Endodermal cell (in vitro differentiated cells): ENCODE results near the gene LTBP4. TPM values are rescaled to one million over a fixed set of nuclear protein-coding genes. Genes with fewer than 3 reads are reported as not detected.
A peak's percentile ranks its signal among the peaks of the same experiment; 100 is the strongest.

ENCODE experiments used
- DNase-seq: peaks from one replicate; pipeline ENCODE4 v3.0.0-alpha.2; 2017
- H3K27ac ChIP-seq: 2 replicates; pipeline ENCODE4 v1.5.1; 2013; ENCODE audit warnings: mild to moderate bottlenecking, low read depth, low read length, moderate library complexity
- H3K27me3 ChIP-seq: 2 replicates; pipeline ENCODE4 v1.6.1; 2013; ENCODE audit warnings: mild to moderate bottlenecking, low read length, moderate library complexity; ENCODE audit not compliant: insufficient read depth, control insufficient read depth, poor library complexity, severe bottlenecking
- H3K36me3 ChIP-seq: 2 replicates; pipeline ENCODE4 v1.7.0; 2013; ENCODE audit warnings: mild to moderate bottlenecking, low read length, moderate library complexity; ENCODE audit not compliant: control insufficient read depth, insufficient read depth
- H3K4me1 ChIP-seq: one replicate; pipeline ENCODE4 v1.7.0; 2013; ENCODE audit warnings: low read length; ENCODE audit not compliant: control insufficient read depth, insufficient read depth
- H3K4me3 ChIP-seq: 2 replicates; pipeline ENCODE4 v1.5.1; 2013; ENCODE audit warnings: mild to moderate bottlenecking, low read length, moderate library complexity
- H3K9ac ChIP-seq: 2 replicates; pipeline ENCODE4 v1.6.1; 2013; ENCODE audit warnings: mild to moderate bottlenecking, low read length, moderate library complexity; ENCODE audit not compliant: poor library complexity, severe bottlenecking; ENCODE audit errors: extremely low read depth
- H3K9me3 ChIP-seq: 2 replicates; pipeline ENCODE4 v1.6.1; 2013; ENCODE audit warnings: mild to moderate bottlenecking, low read length, moderate library complexity; ENCODE audit not compliant: control insufficient read depth
- H3K27ac Mint-ChIP-seq: 2 replicates; pipeline ENCODE4 v1.8.0; 2020; ENCODE audit warnings: mixed read lengths
- H3K27me3 Mint-ChIP-seq: 2 replicates; pipeline ENCODE4 v1.8.0; 2021; ENCODE audit warnings: mild to moderate bottlenecking, mixed read lengths; ENCODE audit not compliant: insufficient read depth
- H3K36me3 Mint-ChIP-seq: 2 replicates; pipeline ENCODE4 v1.8.0; 2020; ENCODE audit warnings: low read depth, mixed read lengths
- H3K4me1 Mint-ChIP-seq: 2 replicates; pipeline ENCODE4 v1.8.0; 2020; ENCODE audit warnings: mixed read lengths
- H3K4me3 Mint-ChIP-seq: 2 replicates; pipeline ENCODE4 v1.8.0; 2020; ENCODE audit warnings: mild to moderate bottlenecking, moderate library complexity, mixed read lengths
- H3K9me3 Mint-ChIP-seq: 2 replicates; pipeline ENCODE4 v1.8.0; 2020; ENCODE audit warnings: mild to moderate bottlenecking, mixed read lengths
- WGBS, 2 experiments: methylation state at CpG; one replicate each; pipeline versions ENCODE4 v1.1.5 to v1.1.7; 2013; ENCODE audit warnings: missing lambda C conversion rate in 2 of 2, mixed read lengths in 1 of 2; ENCODE audit not compliant: insufficient coverage in 1 of 2, insufficient read length in 1 of 2; 5-methylcytosine and 5-hydroxymethylcytosine counted together
- total RNA-seq, 2 donors: library from RNA; stranded (reverse); fragmentation: NEBNext Ultra II Directional in 1 of 2; extraction: Animal tissue kit (Norgen Biotek cat#: 25700) in 1 of 2; gene quantifications; 2 replicates in 1 of 2; 3 replicates in 1 of 2; pipeline ENCODE4 v1.2.1, GENCODE V29; 2021
- TF ChIP-seq, protein P1 (sequence below): fragments of 200-600 bp; sonication (generic); conservative IDR thresholded peaks from 2 replicates; pipeline ENCODE4 v1.5.0; 2021; ENCODE audit warnings: antibody characterized with exemption, mild to moderate bottlenecking

Gene LTBP4
- total RNA-seq, 2 donors from 2014 or later: 104 to 133 TPM

DNA sequence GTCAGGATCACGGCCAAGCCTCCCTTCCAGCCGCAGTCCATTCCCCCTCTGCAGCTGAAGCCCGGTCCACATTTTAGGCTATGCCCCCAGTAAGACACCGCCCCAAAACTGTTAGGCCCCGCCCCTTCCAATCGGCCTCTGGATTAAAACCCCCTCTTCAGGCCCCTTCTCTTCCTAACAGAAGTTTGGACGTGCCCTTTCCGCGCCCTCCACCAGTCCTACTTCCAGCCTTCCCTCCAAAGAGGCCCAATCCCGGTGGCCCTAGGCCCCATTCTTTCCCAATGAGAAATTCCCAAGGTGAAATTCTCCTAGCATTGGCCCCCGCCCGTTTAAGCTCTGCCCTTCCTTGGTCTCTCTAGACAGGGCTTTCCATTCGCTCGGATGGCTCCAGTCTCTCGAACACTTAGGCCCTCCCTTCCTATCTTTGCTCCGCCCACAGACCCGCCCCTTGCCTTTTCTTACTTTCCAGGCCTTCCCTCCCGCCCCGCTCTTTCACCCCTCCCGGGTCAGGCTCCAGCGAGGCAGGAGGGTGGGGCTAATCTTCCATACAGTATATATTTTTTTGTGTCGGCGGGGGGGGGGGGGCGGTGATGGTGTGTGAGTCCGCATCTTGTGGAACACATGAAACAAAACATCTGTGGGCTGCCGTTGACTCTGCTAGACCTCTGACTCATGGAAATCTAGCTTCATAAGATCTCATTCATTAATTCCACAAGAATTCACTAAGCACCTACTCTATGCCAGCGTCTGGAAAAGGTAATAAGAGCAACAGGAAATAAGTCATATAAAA lies 13.6 kb downstream of the LTBP4 start:
- H3K36me3 Mint-ChIP-seq: peaks cover 22% of the 10 kb centered on the region

DNA sequence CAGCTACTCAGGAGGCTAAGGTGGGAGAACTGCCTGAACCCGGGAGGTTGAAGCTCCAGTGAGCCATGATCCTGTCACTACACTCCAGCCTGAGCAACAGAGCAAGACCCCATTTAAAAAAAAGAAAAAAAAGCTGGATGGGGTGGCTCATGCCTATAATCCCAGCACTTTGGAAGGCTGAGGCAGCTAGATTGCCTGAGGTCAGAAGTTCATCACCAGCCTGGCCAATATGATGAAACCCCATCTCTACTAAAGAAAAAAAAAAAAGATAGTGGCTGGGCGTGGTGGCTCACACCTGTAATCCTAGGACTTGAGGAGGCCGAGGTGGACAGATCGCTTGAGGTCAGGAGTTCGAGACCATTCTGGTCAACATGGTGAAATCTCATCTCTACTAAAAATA lies 15.0 kb downstream of the LTBP4 start:
- no peak overlapping the region for H3K4me3 Mint-ChIP-seq
- no peaks in the 10 kb centered on the region for H3K9me3 Mint-ChIP-seq
- Histone ChIP-seq H3K9ac (no peak overlapping the region), H3K4me3 (no peak overlapping the region), H3K36me3 (peaks cover 32% of the 10 kb centered on the region), H3K27ac (no peak overlapping the region), H3K9me3 (no peaks in the 10 kb centered on the region), H3K27me3 (peaks cover under 1% of the 10 kb centered on the region), H3K4me1 (no peaks in the 10 kb centered on the region)
- DNase-seq: no peak
- TF ChIP-seq, protein P1, sequence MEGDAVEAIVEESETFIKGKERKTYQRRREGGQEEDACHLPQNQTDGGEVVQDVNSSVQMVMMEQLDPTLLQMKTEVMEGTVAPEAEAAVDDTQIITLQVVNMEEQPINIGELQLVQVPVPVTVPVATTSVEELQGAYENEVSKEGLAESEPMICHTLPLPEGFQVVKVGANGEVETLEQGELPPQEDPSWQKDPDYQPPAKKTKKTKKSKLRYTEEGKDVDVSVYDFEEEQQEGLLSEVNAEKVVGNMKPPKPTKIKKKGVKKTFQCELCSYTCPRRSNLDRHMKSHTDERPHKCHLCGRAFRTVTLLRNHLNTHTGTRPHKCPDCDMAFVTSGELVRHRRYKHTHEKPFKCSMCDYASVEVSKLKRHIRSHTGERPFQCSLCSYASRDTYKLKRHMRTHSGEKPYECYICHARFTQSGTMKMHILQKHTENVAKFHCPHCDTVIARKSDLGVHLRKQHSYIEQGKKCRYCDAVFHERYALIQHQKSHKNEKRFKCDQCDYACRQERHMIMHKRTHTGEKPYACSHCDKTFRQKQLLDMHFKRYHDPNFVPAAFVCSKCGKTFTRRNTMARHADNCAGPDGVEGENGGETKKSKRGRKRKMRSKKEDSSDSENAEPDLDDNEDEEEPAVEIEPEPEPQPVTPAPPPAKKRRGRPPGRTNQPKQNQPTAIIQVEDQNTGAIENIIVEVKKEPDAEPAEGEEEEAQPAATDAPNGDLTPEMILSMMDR: no peak
- peaks cover 6% of the 10 kb centered on the region for H3K4me1 Mint-ChIP-seq
- WGBS, 2 experiments: 67 to 68% methylated on average over 3 to 5 of the region's 5 CpGs
- H3K36me3 Mint-ChIP-seq: peaks cover 29% of the 10 kb centered on the region
- peaks cover 19% of the 10 kb centered on the region for H3K27me3 Mint-ChIP-seq
- no peak overlapping the region for H3K27ac Mint-ChIP-seq

More for the DNA sequence above, 13.6 kb downstream of the LTBP4 start:
- TF ChIP-seq, protein P1: no peak
- Histone ChIP-seq H3K4me1 (no peaks in the 10 kb centered on the region), H3K9ac (peak overlapping the region; percentile 76), H3K9me3 (no peaks in the 10 kb centered on the region), H3K27me3 (peaks cover 11% of the 10 kb centered on the region), H3K36me3 (peaks cover 26% of the 10 kb centered on the region), H3K27ac (peak overlapping the region; percentile 68), H3K4me3 (peak overlapping the region; percentile 95)
- Mint-ChIP-seq H3K9me3 (no peaks in the 10 kb centered on the region), H3K27me3 (peaks cover 32% of the 10 kb centered on the region), H3K27ac (peak overlapping the region; percentile 96), H3K4me1 (peaks cover 7% of the 10 kb centered on the region), H3K4me3 (peak overlapping the region; percentile 86)
- peak; percentile 96 for DNase-seq
- 10 to 23% methylated on average over 14 to 18 of the region's 27 CpGs for WGBS, 2 experiments

DNA sequence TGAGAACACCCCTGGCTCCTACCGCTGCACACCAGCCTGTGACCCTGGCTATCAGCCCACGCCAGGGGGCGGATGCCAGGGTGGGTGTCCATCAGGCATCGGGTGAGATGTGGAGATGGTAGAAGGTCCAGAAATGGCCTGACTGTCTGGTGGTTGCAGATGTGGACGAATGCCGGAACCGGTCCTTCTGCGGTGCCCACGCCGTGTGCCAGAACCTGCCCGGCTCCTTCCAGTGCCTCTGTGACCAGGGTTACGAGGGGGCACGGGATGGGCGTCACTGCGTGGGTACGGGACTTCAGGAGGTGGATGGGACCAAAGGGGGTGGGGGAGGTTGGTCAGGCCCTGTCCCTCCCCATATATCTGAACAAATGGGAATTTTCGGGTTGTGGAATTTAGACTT lies 15.8 kb downstream of the LTBP4 start:
- Histone ChIP-seq H3K9me3 (no peaks in the 10 kb centered on the region), H3K27me3 (no peaks in the 10 kb centered on the region), H3K4me3 (no peak overlapping the region), H3K27ac (no peak overlapping the region), H3K4me1 (no peaks in the 10 kb centered on the region), H3K9ac (no peak overlapping the region), H3K36me3 (peaks cover 38% of the 10 kb centered on the region)
- Mint-ChIP-seq H3K27ac (no peak overlapping the region), H3K9me3 (no peaks in the 10 kb centered on the region), H3K27me3 (peaks cover 12% of the 10 kb centered on the region), H3K36me3 (peaks cover 37% of the 10 kb centered on the region), H3K4me3 (no peak overlapping the region), H3K4me1 (peaks cover 6% of the 10 kb centered on the region)
- WGBS, 2 experiments: 94 to 97% methylated on average over 14 to 17 of the region's 17 CpGs
- TF ChIP-seq, protein P1: no peak
- DNase-seq: no peak
